Stimulated activated CD8-positive, alpha-beta memory T cell treated with anti-CD3 and anti-CD28 coated beads, Interleukin-15, amount 100 ng/mL, for 1 hour (primary cell): Measurements from ENCODE around the gene HOMER2.
"Not testable (repeated sequence)": the region's sequence is repeated elsewhere in the genome, so short reads cannot be mapped to it uniquely, and the experiment has no call there.

Experiments used
- DNase-seq: peaks from one replicate; pipeline ENCODE4 v3.0.0-alpha.2; 2020; ENCODE audit warnings: low read depth

The HOMER2 gene

GRCh38 chr15:82831894-82832600, 120.5 kb downstream of the HOMER2 start:
- DNase-seq: no peak

GRCh38 chr15:82830427-82831173, 121.9 kb downstream of the HOMER2 start:
- no peak for DNase-seq

- no peak for DNase-seq
Observed at GRCh38 chr15:82829234-82829633, 123.3 kb downstream of the HOMER2 start.

- no peak for DNase-seq
Observed at GRCh38 chr15:82828075-82828474, 124.4 kb downstream of the HOMER2 start.

- no peak for DNase-seq
Observed at GRCh38 chr15:82823049-82823448, 129.5 kb downstream of the HOMER2 start.

GRCh38 chr15:82821851-82822250, 130.7 kb downstream of the HOMER2 start:
- not testable (repeated sequence) for DNase-seq

GRCh38 chr15:82821396-82821795, 131.1 kb downstream of the HOMER2 start:
- DNase-seq: not testable (repeated sequence)

GRCh38 chr15:82820128-82820527, 132.4 kb downstream of the HOMER2 start:
- no peak for DNase-seq

GRCh38 chr15:82812994-82813393, 139.5 kb downstream of the HOMER2 start:
- no peak for DNase-seq

GRCh38 chr15:82810890-82811426, 141.6 kb downstream of the HOMER2 start:
- no peak for DNase-seq

- no peak for DNase-seq
Observed at GRCh38 chr15:82810061-82810889, 142.2 kb downstream of the HOMER2 start.

GRCh38 chr15:82809308-82810060, 143.0 kb downstream of the HOMER2 start, which contains the start of gene WHAMM:
Gene WHAMM (plus strand): TSS chr15:82809628. CDS start chr15:82809727, 99 bp downstream.
- peak; percentile 89 for DNase-seq

GRCh38 chr15:82808634-82809041, 143.9 kb downstream of the HOMER2 start:
- no peak for DNase-seq

GRCh38 chr15:82807920-82808633, 144.4 kb downstream of the HOMER2 start:
- DNase-seq: no peak

GRCh38 chr15:82805994-82806406, 146.5 kb downstream of the HOMER2 start, which contains the start of gene FSD2:
Gene FSD2 (minus strand): TSS chr15:82806069. CDS start chr15:82787390, 18,679 bp downstream.
- DNase-seq: no peak

- no peak for DNase-seq
Observed at GRCh38 chr15:82804575-82804949, 148.0 kb downstream of the HOMER2 start.

GRCh38 chr15:82803793-82804574, 148.5 kb downstream of the HOMER2 start:
- no peak for DNase-seq

GRCh38 chr15:82802497-82802896, 150.0 kb downstream of the HOMER2 start:
- no peak for DNase-seq

GRCh38 chr15:82799183-82799841, 153.2 kb downstream of the HOMER2 start:
- no peak for DNase-seq
